HG03108 (cell line): Measurements from ENCODE around the gene GOLT1A.

ENCODE experiments used
- ATAC-seq: cut with Tn5 transposase; IDR thresholded peaks from one replicate; pipeline ENCODE4 v1.9.1; 2021; ENCODE audit warnings: moderate library complexity; ENCODE audit not compliant: unreplicated experiment

GOLT1A gene

DNA sequence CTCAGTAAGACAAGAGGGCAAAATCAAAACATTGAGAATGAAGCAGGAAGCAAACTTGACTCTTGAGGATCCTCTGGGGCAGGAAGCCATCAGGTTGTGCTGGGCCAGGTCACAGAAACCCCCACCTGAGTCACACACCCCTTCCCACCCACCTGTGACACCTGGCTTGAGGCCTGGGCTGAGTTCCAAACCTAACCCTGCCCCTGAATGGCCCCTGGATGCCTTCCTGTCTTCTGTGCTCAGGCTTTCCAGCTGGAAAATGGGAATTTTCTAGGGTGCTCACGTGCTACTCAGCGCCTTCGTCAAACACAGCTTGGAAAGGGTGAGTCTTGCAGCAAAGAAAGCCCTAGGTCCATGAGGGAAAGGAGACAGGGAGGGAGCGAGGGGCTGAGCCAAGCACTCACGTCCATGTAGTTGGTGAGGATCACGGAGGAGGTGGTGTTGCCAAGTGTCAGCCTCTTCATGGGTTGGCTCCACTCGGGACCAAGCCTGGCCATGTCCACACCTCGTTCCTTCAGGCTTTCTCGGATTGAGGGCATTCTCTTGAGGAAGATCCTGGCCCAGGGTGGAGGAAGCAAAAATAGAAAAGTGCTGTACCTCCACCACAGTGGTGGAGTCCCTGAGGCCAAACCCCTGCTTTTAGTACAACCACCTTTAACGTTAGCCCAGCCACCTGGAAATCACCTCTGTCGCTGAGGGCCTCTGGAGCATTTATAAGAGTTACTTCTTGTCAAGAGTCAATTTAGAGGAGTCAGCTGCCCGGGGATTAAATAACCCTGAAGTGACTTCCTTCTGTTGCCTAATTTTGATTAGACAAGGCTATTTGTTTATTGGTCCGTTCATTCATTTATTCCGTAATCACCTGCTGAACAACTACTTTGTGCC is 51.9 kb downstream of the GOLT1A start:
- no peak for ATAC-seq

- no peak for ATAC-seq
Measured at GRCh38 chr1:204157962-204158361, 55.8 kb downstream of the GOLT1A start.

GRCh38 chr1:204155881-204156280 is 57.9 kb downstream of the GOLT1A start:
- no peak for ATAC-seq

DNA sequence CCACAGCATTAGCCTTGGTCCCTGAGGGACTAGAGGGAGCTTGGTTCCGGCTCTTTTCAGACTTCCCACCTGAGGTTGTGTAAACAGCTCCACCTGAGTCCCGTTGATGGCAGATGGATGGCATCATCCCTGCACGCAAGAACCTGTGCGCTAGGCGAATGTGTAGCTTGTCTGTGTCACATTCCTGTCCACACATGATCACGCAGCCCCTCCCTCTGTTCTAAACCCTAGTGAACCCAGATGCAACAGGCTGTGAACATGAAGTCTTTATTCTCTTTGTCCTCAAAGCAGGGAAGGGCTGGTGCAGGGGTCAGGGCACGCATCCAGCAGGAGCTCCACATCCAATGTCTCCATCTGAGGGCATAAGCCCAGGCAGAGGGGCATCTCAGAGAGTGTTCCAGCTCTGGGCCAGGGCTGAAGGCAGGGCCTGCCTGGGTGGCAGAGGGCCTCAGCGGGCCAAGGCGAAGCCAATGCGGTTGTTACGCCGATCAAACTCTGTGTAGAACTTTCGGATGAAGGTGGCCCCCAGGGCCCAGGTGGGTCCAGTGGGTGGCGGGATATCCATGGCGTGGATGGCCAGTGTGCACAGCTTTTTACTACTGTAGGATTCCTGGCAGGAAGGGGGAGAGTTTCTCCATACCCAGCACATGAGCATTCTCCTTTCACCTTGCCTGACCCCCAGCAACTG is 59.1 kb downstream of the GOLT1A start:
- ATAC-seq: no peak

DNA sequence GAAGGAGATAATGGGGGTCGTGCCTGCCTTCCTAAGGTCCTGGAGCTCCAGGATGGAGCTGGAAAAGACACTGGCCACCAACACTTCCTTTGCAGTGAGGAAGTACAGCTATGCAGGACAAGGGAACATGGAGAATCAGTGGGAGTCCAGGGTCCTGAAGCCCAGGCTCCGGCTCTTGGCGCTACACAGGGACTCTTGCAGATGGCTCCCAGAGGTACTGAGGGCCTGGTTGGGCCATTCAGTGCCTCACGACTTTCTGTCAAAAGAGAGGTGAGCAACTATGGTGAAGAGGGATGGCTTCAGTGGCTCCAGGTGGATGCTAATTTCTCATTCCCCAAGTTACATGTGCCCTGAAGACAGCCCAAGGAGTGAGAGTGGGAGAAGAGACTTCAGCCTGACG is 60.1 kb downstream of the GOLT1A start:
- no peak for ATAC-seq

DNA sequence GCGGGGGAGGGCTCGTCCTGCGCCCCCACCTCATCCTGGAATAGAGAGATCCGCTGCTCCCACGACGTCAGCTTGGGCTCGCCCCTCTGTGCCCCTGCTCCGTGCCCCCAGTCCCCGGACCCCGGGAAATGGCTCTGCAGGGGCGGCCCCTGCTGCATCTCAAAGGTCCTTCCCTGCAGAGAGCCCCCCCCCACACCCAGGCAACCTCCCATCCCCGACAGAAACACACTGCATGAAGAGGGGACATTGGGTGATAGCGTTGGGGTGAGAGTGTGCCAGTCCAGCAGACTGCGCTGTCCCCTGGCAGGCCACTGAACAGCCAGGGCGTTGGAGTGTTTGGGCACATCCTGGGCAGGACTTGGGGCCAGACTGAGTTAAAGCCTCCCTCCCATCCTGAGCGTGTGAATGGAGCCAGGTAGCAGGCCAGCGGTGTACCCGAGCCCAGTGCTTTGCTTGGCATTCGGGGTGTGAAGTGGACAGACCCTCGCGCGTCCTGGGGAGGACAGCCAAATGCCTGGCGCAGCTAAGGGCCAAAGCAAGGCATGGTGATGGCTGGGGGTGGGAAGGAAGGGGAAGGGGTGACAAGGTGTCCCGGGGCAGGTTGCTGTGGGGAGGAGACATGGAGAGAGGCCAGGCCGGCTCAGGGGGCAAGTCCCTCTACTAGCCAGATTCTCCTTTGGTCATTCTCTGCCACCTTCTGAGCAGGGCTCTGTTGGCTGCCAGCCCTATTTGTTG is 61.3 kb downstream of the GOLT1A start:
- no peak for ATAC-seq

- ATAC-seq: no peak
Measured at GRCh38 chr1:204151552-204152309, 62.1 kb downstream of the GOLT1A start, which contains the start of gene ETNK2. Gene ETNK2, minus strand, starts transcription at chr1:204152044. Its CDS starts 192 bp downstream, at chr1:204151852.

DNA sequence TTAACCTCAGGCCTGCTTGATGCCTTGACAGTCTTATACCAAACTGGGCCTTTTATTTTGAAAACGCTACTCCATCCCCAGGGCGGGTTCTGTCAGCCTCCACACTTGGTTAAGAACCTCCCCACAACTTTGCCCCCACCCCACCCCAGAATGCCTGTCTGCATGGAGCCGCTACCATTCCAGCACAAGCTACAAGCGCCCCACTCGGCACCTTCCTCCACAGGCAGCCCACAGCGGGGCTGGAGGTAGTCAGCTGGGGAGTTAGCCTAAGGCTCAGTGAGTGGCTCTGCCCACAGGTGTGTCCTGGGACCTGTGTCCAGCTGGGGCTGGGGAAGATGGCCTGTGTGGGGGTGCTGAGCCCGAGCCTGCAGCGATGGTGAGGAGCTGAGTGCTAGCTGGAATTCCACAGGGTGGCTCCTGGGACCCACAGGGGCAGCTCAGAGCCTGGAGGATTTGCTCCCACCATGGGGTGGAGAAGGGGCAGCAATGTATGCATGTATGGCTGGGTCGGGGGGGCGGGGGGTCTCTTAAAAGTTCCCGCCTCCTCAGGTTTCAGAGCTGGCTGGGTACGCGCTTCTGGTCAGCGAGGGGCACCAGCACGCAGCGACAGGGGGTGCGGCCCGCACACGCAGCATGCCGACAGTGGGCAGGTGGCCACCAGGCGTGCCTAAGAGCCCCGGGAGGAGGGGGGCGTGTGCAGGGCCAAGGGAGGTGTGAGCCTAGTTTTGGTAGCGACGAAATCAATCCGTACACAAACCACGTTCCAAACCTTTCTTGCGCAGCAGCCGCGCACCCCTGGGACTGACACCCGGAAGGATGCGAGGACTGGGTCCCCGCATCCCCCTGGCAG is 62.9 kb downstream of the GOLT1A start:
- no peak for ATAC-seq

- no peak for ATAC-seq
Measured at GRCh38 chr1:204149635-204150565, 63.9 kb downstream of the GOLT1A start.

DNA sequence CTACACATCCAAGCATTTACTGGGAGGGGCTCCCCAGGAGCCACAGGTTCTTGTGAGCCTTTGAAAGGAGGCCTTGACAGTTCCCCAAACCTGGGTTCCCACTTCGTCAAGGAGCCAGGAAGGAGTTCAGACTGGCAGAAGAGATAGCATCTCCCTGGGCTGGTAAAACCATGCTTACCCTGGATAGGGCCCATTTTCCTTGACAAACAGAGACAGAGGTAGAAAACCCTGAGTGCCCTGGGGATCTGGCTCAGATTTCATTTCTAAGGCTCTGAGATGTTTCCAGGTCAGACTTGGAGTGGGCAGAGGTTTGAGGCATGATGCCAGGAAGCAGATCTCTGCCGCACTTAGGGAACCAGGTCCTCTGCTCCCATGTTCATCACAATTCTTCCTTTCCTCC is 64.7 kb downstream of the GOLT1A start:
- no peak for ATAC-seq
